HG02623 (cell line): ENCODE data around the gene FAM120B.
"Not testable (repeated sequence)": the region's sequence is repeated elsewhere in the genome, so short reads cannot be mapped to it uniquely, and the experiment has no call there.

Source experiments
- ATAC-seq: cut with Tn5 transposase; IDR thresholded peaks from one replicate; pipeline ENCODE4 v1.9.1; 2021; ENCODE audit warnings: moderate library complexity; ENCODE audit not compliant: unreplicated experiment

The FAM120B gene, protein sequence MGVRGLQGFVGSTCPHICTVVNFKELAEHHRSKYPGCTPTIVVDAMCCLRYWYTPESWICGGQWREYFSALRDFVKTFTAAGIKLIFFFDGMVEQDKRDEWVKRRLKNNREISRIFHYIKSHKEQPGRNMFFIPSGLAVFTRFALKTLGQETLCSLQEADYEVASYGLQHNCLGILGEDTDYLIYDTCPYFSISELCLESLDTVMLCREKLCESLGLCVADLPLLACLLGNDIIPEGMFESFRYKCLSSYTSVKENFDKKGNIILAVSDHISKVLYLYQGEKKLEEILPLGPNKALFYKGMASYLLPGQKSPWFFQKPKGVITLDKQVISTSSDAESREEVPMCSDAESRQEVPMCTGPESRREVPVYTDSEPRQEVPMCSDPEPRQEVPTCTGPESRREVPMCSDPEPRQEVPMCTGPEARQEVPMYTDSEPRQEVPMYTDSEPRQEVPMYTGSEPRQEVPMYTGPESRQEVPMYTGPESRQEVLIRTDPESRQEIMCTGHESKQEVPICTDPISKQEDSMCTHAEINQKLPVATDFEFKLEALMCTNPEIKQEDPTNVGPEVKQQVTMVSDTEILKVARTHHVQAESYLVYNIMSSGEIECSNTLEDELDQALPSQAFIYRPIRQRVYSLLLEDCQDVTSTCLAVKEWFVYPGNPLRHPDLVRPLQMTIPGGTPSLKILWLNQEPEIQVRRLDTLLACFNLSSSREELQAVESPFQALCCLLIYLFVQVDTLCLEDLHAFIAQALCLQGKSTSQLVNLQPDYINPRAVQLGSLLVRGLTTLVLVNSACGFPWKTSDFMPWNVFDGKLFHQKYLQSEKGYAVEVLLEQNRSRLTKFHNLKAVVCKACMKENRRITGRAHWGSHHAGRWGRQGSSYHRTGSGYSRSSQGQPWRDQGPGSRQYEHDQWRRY

DNA sequence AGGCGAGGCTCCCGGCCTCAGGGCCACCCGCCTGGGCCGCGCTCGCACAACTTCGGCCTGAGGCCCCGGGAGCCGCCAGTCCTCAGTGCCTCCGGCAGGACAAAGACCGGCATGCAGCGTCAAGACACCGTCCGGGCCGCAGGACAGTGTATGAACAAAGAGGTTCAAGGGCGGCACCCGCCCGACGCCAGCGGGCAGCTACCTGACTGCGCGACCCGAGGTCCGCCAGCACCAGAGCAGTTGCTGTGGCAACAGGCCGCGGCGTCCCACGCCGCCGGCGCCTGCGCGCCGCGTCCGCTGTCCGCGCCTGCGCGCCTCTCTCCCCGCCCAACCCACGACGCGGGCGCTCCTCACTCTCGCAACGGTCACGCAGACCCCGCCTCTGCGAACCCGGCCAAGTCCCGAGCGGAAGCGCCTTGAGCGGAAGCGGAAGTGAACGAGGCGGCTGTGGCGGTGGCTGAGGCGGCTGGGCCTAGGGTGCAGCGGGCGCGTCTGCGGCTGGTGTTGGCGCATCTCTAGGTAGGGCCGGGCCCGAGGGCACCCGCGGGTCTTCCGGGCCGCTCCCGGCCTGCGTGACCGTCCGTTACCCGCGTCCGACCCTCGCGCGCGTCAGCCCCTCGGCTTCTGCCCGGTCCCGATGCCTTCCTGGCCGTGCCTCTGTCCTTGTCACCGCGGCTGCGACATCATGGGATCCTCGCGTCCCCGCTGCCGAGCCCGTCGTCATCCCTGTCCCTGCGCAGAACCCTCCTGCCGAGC is at the start of gene FAM120B:
Gene FAM120B, plus strand, starts transcription at position 435 of the 756 bp plus-strand sequence. CDS start 10,633 bp downstream, outside the sequence.
- peak; percentile 98 for ATAC-seq

- ATAC-seq: no peak
Measured at GRCh38 chr6:170257376-170257775, 49.2 kb upstream of the FAM120B start.

DNA sequence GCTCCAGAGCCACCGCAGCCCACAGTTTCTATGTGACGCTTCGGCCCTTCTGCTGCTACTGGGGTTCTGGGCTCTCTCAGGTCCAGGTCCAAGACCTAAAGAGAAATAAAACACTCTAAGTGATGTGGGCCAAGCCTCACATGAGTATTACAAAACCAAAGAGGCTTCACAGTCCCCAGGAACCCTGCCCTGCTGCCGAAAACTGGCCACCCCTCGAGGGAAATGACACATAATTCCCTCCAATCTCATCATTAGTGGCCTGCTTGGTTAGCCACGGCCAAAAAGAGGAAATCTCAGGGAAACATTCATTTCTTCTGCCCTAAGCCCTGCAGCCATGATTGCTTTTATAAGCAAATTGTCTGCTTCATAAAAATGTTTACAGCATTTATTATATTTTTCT is 48.2 kb upstream of the FAM120B start:
- no peak for ATAC-seq

- no peak for ATAC-seq
Measured at GRCh38 chr6:170259278-170259677, 47.3 kb upstream of the FAM120B start.

GRCh38 chr6:170260686-170261085 is 45.9 kb upstream of the FAM120B start:
- ATAC-seq: no peak

DNA sequence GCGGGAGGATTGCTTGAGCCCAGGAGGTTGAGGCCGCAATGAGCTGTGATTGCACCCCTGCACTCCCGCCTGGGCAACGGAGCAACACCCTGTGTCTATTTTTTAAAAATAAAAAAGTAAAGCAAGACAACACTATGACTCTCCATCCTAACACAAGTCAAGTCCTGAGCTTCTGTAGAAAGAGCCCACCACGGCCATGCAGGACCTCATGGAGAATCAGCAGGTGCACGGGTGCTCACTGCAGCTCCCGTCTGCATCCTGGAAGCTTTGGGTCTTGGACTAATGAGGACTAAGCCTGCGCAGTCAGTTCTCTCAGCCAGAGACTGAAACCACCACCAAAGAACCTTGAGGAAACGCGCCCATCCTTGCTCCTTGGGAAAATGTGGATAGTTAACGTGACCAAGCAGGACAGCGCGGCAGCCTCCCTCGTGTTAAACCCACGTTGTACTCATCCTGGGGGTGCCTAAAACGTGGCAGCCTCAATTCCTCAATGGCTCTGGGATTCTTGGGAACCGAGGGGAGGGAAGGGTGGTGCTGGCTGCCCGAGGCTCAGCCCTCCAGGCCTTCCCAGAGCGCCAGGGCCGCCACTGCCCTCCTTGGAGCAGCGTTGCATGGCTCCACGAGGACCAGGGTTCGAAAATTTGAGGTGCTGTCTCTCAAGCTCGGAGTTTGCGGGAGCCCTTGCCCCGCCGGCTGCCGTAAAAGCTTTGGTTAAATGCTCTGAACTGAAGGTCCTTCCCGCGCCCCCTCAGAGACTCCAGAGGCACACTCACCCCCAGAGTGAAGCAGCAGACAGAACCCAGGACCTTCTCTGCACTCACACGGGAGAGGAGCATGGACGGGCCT is 44.7 kb upstream of the FAM120B start:
- no peak for ATAC-seq

- ATAC-seq: no peak
Measured at GRCh38 chr6:170262489-170263088, 44.0 kb upstream of the FAM120B start.

DNA sequence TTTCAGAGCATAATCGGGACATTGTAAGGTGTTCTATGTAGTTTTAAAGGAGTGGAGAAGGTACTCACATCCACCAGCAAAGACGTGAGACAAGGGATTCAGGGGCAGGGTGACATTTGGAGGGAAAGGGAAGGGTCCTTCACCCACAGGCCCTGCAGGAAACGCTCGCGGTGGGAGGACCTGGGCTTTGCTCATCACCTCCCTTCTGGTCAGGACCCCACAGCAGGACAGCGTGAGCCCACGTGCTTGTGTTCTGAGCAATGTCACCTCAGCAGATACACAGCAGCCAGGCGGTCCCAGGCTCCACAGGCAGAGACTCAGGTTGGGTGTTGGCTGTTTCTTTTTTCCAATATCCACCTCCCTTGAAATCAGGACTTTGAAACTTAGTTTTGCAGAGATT is 43.1 kb upstream of the FAM120B start:
- no peak for ATAC-seq

- ATAC-seq: no peak
Measured at GRCh38 chr6:170264086-170264485, 42.5 kb upstream of the FAM120B start.

- not testable (repeated sequence) for ATAC-seq
Measured at GRCh38 chr6:170264644-170265043, 41.9 kb upstream of the FAM120B start.

- no peak for ATAC-seq
Measured at GRCh38 chr6:170265655-170266054, 40.9 kb upstream of the FAM120B start.

- ATAC-seq: no peak
Measured at GRCh38 chr6:170266061-170266825, 40.3 kb upstream of the FAM120B start.

DNA sequence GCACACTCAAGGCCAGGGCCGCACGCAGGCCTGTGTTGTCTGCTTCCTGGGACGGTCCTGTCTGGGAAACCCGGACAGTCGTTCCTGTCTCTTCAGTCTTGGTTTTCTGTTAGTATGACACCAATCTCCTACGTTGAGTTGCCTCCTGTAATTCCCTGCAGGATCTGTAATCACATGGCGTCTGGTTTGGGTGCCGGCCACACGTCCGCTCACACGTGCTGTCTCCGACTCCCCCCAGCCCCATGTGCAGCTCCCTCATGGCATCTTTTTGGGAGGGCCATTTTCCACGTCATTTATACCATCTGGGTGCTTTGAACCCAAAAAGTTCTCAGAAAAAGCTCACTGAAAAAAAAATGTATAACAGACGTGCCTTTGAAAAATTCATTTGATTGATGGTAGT is 38.9 kb upstream of the FAM120B start:
- ATAC-seq: no peak

- no peak for ATAC-seq
Measured at GRCh38 chr6:170268216-170269129, 38.1 kb upstream of the FAM120B start.

DNA sequence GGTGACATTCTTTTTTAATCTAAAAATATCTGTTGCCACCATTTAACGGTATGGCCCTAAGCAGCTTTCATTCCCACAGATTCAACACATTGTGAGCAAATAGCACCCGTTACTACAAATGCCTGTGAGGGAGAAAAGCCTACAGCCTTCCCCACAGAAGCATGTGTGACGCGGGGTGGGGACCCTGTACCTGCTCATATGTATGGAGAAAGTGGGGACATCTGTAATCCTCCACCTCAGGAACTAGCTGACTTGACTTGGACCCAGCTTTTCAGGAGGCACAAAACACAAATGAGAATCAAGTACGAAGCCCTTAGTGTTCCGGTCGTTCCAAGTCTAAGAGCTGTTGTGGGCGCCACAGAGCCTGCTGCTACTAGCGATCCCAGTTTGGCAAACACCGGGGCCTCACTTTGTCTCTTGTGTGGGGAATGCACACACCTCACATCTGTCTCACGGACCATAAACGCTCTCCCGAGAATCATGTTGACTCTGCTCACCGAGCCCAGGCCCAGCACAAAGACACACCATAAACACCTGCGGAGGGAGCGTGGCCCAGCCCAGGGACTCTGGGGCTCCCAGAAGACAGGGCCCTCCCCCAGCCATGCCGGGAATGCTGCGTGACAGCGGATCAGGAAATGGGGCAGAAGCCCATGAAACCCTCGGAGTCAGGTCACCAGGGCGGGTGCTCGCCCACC is 37.3 kb upstream of the FAM120B start:
- no peak for ATAC-seq

DNA sequence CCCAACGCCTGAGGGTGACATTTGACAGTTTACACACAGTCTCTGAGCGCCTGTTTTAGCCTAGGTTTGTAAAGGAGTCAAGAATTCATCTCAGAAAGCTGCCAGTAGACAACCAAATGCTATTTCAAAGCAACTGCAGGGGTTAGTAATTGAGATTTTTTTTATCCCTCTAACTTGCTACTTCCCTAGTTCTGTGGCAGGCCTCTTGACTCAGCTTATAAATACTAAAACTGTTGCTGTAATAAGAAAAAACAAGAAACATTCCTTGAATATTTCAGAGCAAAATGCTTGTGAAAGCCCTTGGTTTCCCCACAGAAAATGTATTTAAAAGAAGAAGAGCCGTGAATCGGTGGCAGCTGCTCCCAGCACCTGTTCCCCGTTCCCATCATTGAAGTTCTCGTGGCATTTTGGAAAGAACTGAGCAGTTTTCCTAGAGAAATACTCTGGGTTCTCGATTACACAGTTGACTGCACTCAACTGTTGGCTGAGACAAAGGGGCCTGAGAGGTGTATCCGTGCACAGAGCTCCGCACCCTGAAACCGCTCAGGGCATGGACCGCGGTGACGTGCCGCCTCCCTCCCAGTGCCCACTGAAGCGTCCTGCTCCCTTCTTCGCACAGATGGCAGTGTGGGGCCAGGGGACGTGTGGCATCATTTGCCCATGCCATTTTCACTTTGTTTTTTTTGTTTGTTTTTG is 36.6 kb upstream of the FAM120B start:
- no peak for ATAC-seq
